ENCODE measurements around the gene LRG1. TPM values are rescaled to one million over a fixed set of nuclear protein-coding genes. Genes with fewer than 3 reads are reported as not detected.

LRG1 gene
- total RNA-seq, 1 experiment from 2014 or later: 0.11 TPM

DNA sequence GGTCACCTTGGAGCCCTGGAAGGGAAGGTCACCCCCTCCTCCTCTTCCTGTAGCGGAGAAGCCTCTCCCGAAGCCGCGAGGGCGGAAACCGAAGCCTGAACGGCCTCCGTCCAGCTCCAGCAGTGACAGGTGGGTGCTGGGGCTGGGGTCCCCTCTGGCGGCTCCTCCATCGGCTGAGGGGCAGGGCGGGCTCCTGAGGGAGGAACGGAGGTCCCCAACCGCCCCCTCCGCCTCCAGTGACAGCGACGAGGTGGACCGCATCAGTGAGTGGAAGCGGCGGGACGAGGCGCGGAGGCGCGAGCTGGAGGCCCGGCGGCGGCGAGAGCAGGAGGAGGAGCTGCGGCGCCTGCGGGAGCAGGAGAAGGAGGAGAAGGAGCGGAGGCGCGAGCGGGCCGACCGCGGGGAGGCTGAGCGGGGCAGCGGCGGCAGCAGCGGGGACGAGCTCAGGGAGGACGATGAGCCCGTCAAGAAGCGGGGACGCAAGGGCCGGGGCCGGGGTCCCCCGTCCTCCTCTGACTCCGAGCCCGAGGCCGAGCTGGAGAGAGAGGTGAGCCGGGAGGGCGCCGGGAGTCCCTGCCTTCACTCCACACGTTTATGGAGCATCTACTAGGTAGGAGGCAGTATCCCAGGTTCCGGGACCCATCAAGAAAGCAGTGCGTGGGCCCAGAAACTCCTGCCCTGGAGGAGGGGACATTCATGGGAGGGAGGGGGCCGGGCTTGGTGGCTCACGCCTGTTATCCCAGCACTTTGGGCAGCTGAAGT lies 45.7 kb downstream of the LRG1 start:
- H3K9ac ChIP-seq (ENCODE audit: low read length): no peak overlapping the region
- H3K9me3 ChIP-seq (ENCODE audit: low read length): no peaks in the 10 kb centered on the region
- no peaks in the 10 kb centered on the region for H3K9me2 ChIP-seq (replicated peaks; ENCODE audit: insufficient read depth, low read length)
- no peak overlapping the region for H3K4me3 ChIP-seq (ENCODE audit: low read length)
- H4K20me1 ChIP-seq (ENCODE audit: insufficient read depth, low read depth, low read length): no peaks in the 10 kb centered on the region
- H3K4me1 ChIP-seq (ENCODE audit: low read length): no peaks in the 10 kb centered on the region; the same call in 1 of the 2 replicates
- H2AFZ ChIP-seq (ENCODE audit: low read length): no peak overlapping the region
- H3K4me2 ChIP-seq (ENCODE audit: low read depth, low read length, poor library complexity, severe bottlenecking): no peak overlapping the region
- H3K79me2 ChIP-seq (ENCODE audit: low read length): 0 out of 2 replicates have a peak, but pooled peaks cover 2% of the 10 kb centered on the region
- DNase-seq: no peak
- no peak overlapping the region for H3K27ac ChIP-seq (ENCODE audit: low read length)
- no peaks in the 10 kb centered on the region for H3K27me3 ChIP-seq (ENCODE audit: low read length)
- peaks cover 16% of the 10 kb centered on the region for H3K36me3 ChIP-seq (ENCODE audit: insufficient read depth, low read length)

DNA sequence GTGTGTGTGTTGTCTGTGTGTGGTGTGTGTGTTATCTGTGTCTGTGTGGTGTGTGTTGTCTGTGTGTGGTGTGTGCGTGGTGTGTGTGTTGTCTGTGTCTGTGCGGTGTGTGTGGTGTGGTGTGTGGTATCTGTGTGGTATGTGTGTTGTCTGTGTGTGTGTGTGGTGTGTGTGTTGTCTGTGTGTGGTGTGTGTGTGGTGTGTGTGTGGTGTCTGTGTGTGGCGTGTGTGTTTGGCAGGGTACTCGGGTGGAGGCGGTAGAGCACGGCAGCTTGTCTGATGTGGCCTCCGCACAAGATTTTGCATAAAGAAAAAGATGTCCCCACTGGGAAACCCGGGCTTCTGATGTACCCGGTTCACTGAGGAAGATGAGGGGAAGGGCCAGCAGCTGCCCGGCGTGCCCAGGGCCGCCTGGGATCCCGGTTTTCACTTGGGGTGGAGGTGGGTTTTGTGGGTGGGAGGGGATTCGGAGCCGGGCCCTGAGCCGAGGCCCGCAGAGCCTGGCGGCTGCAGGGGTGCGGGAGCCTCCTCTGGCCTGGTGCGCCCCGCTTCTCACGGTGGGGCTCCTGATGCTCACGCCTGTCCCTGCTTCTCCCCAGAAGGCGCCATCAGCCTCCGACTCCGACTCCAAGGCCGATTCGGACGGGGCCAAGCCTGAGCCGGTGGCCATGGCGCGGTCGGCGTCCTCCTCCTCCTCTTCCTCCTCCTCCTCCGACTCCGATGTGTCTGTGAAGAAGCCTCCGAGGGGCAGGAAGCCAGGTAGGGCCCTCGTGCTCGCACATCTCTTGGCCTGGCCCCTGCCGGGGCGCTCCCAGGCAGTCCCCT lies 46.5 kb downstream of the LRG1 start:
- no peaks in the 10 kb centered on the region for H3K9me3 ChIP-seq (ENCODE audit: low read length)
- no peak overlapping the region for H3K27ac ChIP-seq (ENCODE audit: low read length)
- no peak overlapping the region for H3K4me2 ChIP-seq (ENCODE audit: low read depth, low read length, poor library complexity, severe bottlenecking)
- no peak overlapping the region for H3K4me3 ChIP-seq (ENCODE audit: low read length)
- no peaks in the 10 kb centered on the region; the same call in 1 of the 2 replicates for H3K4me1 ChIP-seq (ENCODE audit: low read length)
- peaks cover 16% of the 10 kb centered on the region for H3K36me3 ChIP-seq (ENCODE audit: insufficient read depth, low read length)
- no peaks in the 10 kb centered on the region for H4K20me1 ChIP-seq (ENCODE audit: insufficient read depth, low read depth, low read length)
- H3K9ac ChIP-seq (ENCODE audit: low read length): no peak overlapping the region
- no peaks in the 10 kb centered on the region for H3K9me2 ChIP-seq (replicated peaks; ENCODE audit: insufficient read depth, low read length)
- no peak overlapping the region for H2AFZ ChIP-seq (ENCODE audit: low read length)
- no peaks in the 10 kb centered on the region for H3K27me3 ChIP-seq (ENCODE audit: low read length)
- H3K79me2 ChIP-seq (ENCODE audit: low read length): 0 out of 2 replicates have a peak, but pooled peaks cover 2% of the 10 kb centered on the region
- peak; percentile 46 for DNase-seq

DNA sequence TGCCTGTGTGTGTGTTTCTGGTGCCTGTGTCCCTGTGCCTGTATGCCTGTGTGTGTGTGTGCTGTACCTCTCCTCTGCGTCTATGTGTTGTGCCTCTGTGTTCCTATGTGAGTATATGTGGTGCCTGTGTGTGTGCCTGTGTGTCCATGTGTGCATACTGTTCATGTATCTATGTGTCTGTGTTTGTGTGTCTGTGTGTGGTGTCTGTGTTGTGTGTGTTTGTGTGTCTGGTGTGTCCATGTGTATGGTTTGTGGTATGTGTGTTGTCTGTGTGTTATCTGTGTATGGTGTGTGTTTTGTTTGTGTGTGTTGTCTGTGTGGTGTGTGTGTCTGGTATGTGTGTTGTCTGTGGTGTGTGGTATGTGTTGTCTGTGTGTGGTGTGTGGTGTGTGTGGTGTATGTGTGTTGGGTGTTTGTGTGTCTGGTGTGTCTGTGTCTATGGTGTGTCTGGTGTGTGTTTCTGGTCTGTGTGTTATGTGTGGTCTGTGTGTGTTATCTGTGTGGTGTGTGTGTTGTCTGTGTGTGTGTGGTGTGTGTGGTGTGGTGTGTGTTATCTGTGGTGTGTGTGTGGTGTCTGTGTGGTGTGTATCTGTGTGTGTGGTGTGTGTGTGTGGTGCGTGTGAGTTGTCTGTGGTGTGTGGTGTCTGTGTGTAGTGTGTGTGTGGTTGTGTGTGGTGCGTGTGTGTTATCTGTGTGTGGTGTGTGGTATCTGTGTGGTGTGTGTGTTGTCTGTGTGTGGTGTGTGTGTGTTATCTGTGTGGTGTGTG lies 47.3 kb downstream of the LRG1 start:
- no peak overlapping the region for H3K4me3 ChIP-seq (ENCODE audit: low read length)
- DNase-seq: no peak
- H3K9me3 ChIP-seq (ENCODE audit: low read length): no peaks in the 10 kb centered on the region
- H3K9me2 ChIP-seq (replicated peaks; ENCODE audit: insufficient read depth, low read length): no peaks in the 10 kb centered on the region
- no peak overlapping the region for H3K27ac ChIP-seq (ENCODE audit: low read length)
- H3K79me2 ChIP-seq (ENCODE audit: low read length): 0 out of 2 replicates have a peak, but pooled peaks cover 2% of the 10 kb centered on the region
- no peak overlapping the region for H3K4me2 ChIP-seq (ENCODE audit: low read depth, low read length, poor library complexity, severe bottlenecking)
- no peak overlapping the region for H2AFZ ChIP-seq (ENCODE audit: low read length)
- no peaks in the 10 kb centered on the region for H3K27me3 ChIP-seq (ENCODE audit: low read length)
- H4K20me1 ChIP-seq (ENCODE audit: insufficient read depth, low read depth, low read length): no peaks in the 10 kb centered on the region
- no peaks in the 10 kb centered on the region; the same call in 1 of the 2 replicates for H3K4me1 ChIP-seq (ENCODE audit: low read length)
- no peak overlapping the region for H3K9ac ChIP-seq (ENCODE audit: low read length)
- peaks cover 16% of the 10 kb centered on the region for H3K36me3 ChIP-seq (ENCODE audit: insufficient read depth, low read length)

DNA sequence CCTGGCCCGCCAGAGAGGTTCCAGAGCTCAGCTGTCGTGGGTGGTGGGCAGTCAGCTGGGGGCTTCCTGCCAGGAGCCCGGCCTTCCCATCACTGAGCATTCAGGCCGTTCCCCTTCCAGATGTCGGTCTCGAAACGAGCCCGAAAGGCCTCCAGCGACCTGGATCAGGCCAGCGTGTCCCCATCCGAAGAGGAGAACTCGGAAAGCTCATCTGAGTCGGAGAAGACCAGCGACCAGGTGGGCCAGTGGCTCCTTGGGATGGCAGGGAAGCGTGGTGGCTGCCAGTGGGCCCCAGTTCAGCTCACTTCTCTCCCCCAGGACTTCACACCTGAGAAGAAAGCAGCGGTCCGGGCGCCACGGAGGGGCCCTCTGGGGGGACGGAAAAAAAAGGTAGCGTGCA lies 48.4 kb downstream of the LRG1 start:
- H3K9me3 ChIP-seq (ENCODE audit: low read length): no peaks in the 10 kb centered on the region
- H3K27ac ChIP-seq (ENCODE audit: low read length): no peak overlapping the region
- 0 out of 2 replicates have a peak, but pooled peaks cover 2% of the 10 kb centered on the region for H3K79me2 ChIP-seq (ENCODE audit: low read length)
- no peaks in the 10 kb centered on the region for H3K9me2 ChIP-seq (replicated peaks; ENCODE audit: insufficient read depth, low read length)
- peaks cover 16% of the 10 kb centered on the region for H3K36me3 ChIP-seq (ENCODE audit: insufficient read depth, low read length)
- no peak overlapping the region for H3K4me3 ChIP-seq (ENCODE audit: low read length)
- no peak overlapping the region for H3K4me2 ChIP-seq (ENCODE audit: low read depth, low read length, poor library complexity, severe bottlenecking)
- no peak overlapping the region for H3K9ac ChIP-seq (ENCODE audit: low read length)
- no peak for DNase-seq
- no peaks in the 10 kb centered on the region for H4K20me1 ChIP-seq (ENCODE audit: insufficient read depth, low read depth, low read length)
- no peak overlapping the region for H2AFZ ChIP-seq (ENCODE audit: low read length)
- H3K27me3 ChIP-seq (ENCODE audit: low read length): no peaks in the 10 kb centered on the region
- no peaks in the 10 kb centered on the region; the same call in 1 of the 2 replicates for H3K4me1 ChIP-seq (ENCODE audit: low read length)

DNA sequence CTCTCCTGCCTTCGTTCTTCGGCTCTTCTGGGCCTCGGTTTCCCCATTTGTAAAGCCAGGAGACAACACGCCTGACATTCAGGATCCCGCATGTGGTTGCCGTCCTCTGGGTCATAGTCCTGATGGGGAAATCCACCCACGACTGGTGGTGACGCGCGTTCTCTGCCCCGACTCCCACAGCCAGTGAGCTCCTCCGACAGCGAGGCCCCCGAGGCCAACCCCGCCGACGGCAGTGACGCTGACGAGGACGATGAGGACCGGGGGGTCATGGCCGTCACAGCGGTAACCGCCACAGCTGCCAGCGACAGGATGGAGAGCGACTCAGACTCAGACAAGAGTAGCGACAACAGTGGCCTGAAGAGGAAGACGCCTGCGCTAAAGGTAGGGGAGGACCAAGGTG lies 51.3 kb downstream of the LRG1 start:
- Histone ChIP-seq H3K9me3 (ENCODE audit: low read length) (no peaks in the 10 kb centered on the region), H3K9me2 (replicated peaks; ENCODE audit: insufficient read depth, low read length) (no peaks in the 10 kb centered on the region), H3K4me3 (ENCODE audit: low read length) (no peak overlapping the region), H3K4me1 (ENCODE audit: low read length) (no peaks in the 10 kb centered on the region; the same call in 1 of the 2 replicates), H3K9ac (ENCODE audit: low read length) (no peak overlapping the region), H3K36me3 (ENCODE audit: insufficient read depth, low read length) (peaks cover 16% of the 10 kb centered on the region), H2AFZ (ENCODE audit: low read length) (no peak overlapping the region), H4K20me1 (ENCODE audit: insufficient read depth, low read depth, low read length) (no peaks in the 10 kb centered on the region), H3K79me2 (ENCODE audit: low read length) (0 out of 2 replicates have a peak, but pooled peaks cover 2% of the 10 kb centered on the region), H3K27me3 (ENCODE audit: low read length) (no peaks in the 10 kb centered on the region), H3K27ac (ENCODE audit: low read length) (no peak overlapping the region), H3K4me2 (ENCODE audit: low read depth, low read length, poor library complexity, severe bottlenecking) (no peak overlapping the region)
- no peak for DNase-seq

DNA sequence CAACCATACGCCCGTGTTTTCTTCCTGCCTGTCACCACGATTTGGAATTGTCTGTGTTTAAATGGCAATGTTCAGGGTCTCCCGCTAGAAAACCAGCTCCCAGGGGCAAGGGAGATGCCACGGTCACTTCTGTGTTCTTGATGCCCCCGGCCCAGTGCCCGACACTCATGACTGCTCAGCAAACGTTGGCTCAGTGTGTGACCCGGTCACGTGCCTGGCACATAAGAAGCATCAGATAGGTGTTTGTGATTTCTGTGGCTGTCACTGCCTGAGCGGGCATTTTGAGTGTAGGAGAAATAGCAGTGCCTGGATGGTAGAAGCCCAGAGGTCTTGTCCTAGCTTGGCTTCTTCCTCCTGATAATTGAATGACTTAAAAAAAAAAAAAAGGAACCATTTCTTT lies 52.3 kb downstream of the LRG1 start:
- Histone ChIP-seq H3K4me3 (ENCODE audit: low read length) (no peak overlapping the region), H3K27ac (ENCODE audit: low read length) (no peak overlapping the region), H3K27me3 (ENCODE audit: low read length) (no peaks in the 10 kb centered on the region), H4K20me1 (ENCODE audit: insufficient read depth, low read depth, low read length) (no peaks in the 10 kb centered on the region), H3K36me3 (ENCODE audit: insufficient read depth, low read length) (peaks cover 10% of the 10 kb centered on the region), H3K9me2 (replicated peaks; ENCODE audit: insufficient read depth, low read length) (no peaks in the 10 kb centered on the region), H3K4me1 (ENCODE audit: low read length) (no peaks in the 10 kb centered on the region; the same call in 1 of the 2 replicates), H3K4me2 (ENCODE audit: low read depth, low read length, poor library complexity, severe bottlenecking) (no peak overlapping the region), H3K9me3 (ENCODE audit: low read length) (no peaks in the 10 kb centered on the region), H2AFZ (ENCODE audit: low read length) (no peak overlapping the region), H3K9ac (ENCODE audit: low read length) (no peak overlapping the region), H3K79me2 (ENCODE audit: low read length) (0 out of 2 replicates have a peak, but pooled peaks cover 2% of the 10 kb centered on the region)
- no peak for DNase-seq

Data from Karpas-422 (cell line).